HEK293 (cell line): ENCODE results near the gene BRD3OS.

Experiments used
- KLF7 ChIP-seq: fragments of 450-650 bp; formaldehyde crosslinking; IDR thresholded peaks from 2 replicates; pipeline ENCODE4 v1.5.1; 2016; ENCODE audit warnings: missing biosample characterization, missing genetic modification characterization, borderline replicate concordance
- REST ChIP-seq: fragments of 450-650 bp; formaldehyde crosslinking; IDR thresholded peaks from 2 replicates; pipeline ENCODE4 v1.5.1; 2016; ENCODE audit warnings: missing biosample characterization, missing genetic modification characterization
- TSHZ1 ChIP-seq: fragments of 450-650 bp; formaldehyde crosslinking; IDR thresholded peaks from 2 replicates; pipeline ENCODE4 v1.5.1; 2016; ENCODE audit warnings: missing biosample characterization, missing genetic modification characterization, borderline replicate concordance
- WT1 ChIP-seq: fragments of 450-650 bp; formaldehyde crosslinking; IDR thresholded peaks from 2 replicates; pipeline ENCODE4 v1.5.1; 2016; ENCODE audit warnings: missing biosample characterization, missing genetic modification characterization
- ZBTB1 ChIP-seq: fragments of 450-650 bp; formaldehyde crosslinking; IDR thresholded peaks from 2 replicates; pipeline ENCODE4 v1.5.1; 2016; ENCODE audit warnings: missing biosample characterization, missing genetic modification characterization
- ZFP69B ChIP-seq: fragments of 450-650 bp; formaldehyde crosslinking; IDR thresholded peaks from 2 replicates; pipeline ENCODE4 v1.5.1; 2016; ENCODE audit warnings: missing biosample characterization, missing genetic modification characterization
- ZNF133 ChIP-seq: fragments of 450-650 bp; formaldehyde crosslinking; IDR thresholded peaks from 2 replicates; pipeline ENCODE4 v1.5.1; 2016; ENCODE audit warnings: missing biosample characterization, missing genetic modification characterization
- ZNF416 ChIP-seq: fragments of 450-650 bp; formaldehyde crosslinking; IDR thresholded peaks from 2 replicates; pipeline ENCODE4 v1.5.1; 2016; ENCODE audit warnings: missing biosample characterization, missing genetic modification characterization
- ZNF654 ChIP-seq: fragments of 450-650 bp; formaldehyde crosslinking; IDR thresholded peaks from 2 replicates; pipeline ENCODE4 v1.5.1; 2016; ENCODE audit warnings: low read depth, missing biosample characterization, missing genetic modification characterization
- ZNF76 ChIP-seq: fragments of 450-650 bp; formaldehyde crosslinking; IDR thresholded peaks from 2 replicates; pipeline ENCODE4; 2016; ENCODE audit warnings: low read depth, missing biosample characterization, missing genetic modification characterization, borderline replicate concordance
- TF ChIP-seq, protein P1 (sequence below): fragments of 450-650 bp; formaldehyde crosslinking; IDR thresholded peaks from 2 replicates; pipeline ENCODE4 v1.5.1; 2016; ENCODE audit warnings: missing biosample characterization, missing genetic modification characterization

DNA sequence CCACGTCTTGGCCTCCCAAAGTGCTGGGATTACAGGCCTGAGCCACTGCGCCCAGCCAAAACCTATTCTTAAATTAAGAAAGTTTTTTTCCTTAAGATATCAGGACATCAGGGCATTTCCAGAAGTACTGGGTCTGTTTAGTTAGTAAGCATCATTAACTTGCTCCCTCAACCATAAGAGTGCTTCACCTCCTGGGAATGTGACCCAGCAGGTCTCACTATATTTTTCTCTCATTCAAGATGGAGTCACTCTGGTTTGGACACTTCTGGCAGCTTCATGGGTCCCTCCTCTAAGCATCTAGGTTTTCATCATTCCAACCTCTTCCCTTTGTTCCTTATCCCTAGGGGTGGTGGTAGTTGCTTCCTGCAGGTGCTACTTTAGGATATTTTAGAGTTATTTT is 10.3 kb upstream of the BRD3OS start:
- no peak for TF ChIP-seq ZNF133 (tag by site-specific recombination)
- TF ChIP-seq, protein P1, sequence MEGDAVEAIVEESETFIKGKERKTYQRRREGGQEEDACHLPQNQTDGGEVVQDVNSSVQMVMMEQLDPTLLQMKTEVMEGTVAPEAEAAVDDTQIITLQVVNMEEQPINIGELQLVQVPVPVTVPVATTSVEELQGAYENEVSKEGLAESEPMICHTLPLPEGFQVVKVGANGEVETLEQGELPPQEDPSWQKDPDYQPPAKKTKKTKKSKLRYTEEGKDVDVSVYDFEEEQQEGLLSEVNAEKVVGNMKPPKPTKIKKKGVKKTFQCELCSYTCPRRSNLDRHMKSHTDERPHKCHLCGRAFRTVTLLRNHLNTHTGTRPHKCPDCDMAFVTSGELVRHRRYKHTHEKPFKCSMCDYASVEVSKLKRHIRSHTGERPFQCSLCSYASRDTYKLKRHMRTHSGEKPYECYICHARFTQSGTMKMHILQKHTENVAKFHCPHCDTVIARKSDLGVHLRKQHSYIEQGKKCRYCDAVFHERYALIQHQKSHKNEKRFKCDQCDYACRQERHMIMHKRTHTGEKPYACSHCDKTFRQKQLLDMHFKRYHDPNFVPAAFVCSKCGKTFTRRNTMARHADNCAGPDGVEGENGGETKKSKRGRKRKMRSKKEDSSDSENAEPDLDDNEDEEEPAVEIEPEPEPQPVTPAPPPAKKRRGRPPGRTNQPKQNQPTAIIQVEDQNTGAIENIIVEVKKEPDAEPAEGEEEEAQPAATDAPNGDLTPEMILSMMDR (tag by site-specific recombination): no peak
- TF ChIP-seq ZNF76 (tag by site-specific recombination): no peak
- no peak for TF ChIP-seq KLF7 (tag by site-specific recombination)
- no peak for TF ChIP-seq TSHZ1 (tag by site-specific recombination)
- TF ChIP-seq REST (tag by site-specific recombination): no peak
- no peak for TF ChIP-seq WT1
- TF ChIP-seq ZNF654 (tag by site-specific recombination): no peak
- no peak for TF ChIP-seq ZFP69B (tag by site-specific recombination)
- no peak for TF ChIP-seq ZBTB1 (tag by site-specific recombination)
- no peak for TF ChIP-seq ZNF416 (tag by site-specific recombination)
